Right renal pelvis (tissue), 4 donors: ENCODE measurements around the gene FSCN2. TPM values are rescaled to one million over a fixed set of nuclear protein-coding genes. Genes with fewer than 3 reads are reported as not detected.
"Not testable (repeated sequence)": the region's sequence is repeated elsewhere in the genome, so short reads cannot be mapped to it uniquely, and the experiment has no call there.

Experiments
- DNase-seq, 4 donors: peaks; one replicate each; pipeline ENCODE4 v3.0.0-alpha.2; 2013; ENCODE audit warnings: low read depth in 4 of 4, low spot score in 3 of 4, missing footprints in 1 of 4
- polyA plus RNA-seq, 4 donors: library from polyadenylated mRNA; unstranded; fragments of 120-200 nt; gene quantifications; one replicate each; pipeline ENCODE4 v1.2.1, GENCODE V29; 2013; ENCODE audit not compliant: insufficient read length in 4 of 4

Gene FSCN2
- polyA plus RNA-seq, 4 donors: 1.1 to 2.3 (median 1.6) TPM

GRCh38 chr17:81524039-81524864, 3.9 kb upstream of the FSCN2 start:
- no peak for DNase-seq

GRCh38 chr17:81524865-81525159, 3.4 kb upstream of the FSCN2 start:
- no peak for DNase-seq

DNA sequence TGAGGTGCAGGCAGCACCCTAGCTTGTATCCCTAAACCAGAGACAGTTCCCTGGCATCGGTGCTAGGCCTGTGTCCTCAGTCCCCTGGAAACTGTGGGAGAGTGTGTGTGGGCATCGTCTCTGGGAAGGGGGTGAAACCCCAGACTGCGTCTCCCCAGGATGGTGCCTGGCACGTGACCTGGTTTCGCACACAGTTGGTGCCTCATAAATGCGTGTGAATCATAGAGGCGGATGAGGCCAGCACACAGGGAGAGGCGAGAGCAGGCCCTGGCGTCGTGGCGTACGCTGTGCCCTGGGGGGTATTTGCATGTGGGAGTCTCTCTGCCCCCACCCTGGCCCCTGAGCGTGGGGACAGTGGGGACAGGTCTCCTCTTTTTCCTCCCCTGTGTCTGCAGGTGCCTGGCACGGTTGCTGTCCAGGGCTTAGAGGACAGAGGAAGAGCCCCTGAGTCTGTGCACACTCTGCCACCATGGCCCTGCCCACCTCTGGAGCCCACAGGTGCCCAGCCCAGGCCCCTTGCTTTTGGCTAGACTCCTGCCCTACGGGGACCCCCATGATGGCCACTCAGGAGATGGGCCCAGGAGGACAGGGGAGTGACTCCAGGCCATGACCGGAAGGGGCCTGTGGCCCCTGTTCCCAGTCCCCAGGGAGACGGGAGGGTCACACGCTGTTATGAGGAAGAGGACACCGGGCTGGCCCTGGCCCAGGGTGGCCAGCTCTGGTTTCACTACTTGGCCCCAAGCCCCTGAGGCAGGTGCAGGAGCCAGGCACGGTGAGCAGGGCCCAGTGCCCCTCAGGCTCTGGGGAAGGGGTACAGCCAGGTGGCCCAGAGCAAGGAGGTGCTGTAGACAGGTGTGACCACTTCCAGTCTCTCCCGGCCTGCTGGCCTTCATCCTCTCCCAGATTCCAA, 1.3 kb upstream of the FSCN2 start:
- no peak for DNase-seq

GRCh38 chr17:81528384-81528650, 140 bp downstream of the FSCN2 start:
- DNase-seq: no peak

- no peak for DNase-seq
These were observed 667 bp downstream of the FSCN2 start for GRCh38 chr17:81528651-81529436.

GRCh38 chr17:81529437-81529803, 1.2 kb downstream of the FSCN2 start:
- DNase-seq: no peak

GRCh38 chr17:81531013-81531412, 2.8 kb downstream of the FSCN2 start:
- DNase-seq: not testable (repeated sequence)

- DNase-seq: not testable (repeated sequence)
These were observed 3.8 kb downstream of the FSCN2 start for GRCh38 chr17:81531998-81532404.

DNA sequence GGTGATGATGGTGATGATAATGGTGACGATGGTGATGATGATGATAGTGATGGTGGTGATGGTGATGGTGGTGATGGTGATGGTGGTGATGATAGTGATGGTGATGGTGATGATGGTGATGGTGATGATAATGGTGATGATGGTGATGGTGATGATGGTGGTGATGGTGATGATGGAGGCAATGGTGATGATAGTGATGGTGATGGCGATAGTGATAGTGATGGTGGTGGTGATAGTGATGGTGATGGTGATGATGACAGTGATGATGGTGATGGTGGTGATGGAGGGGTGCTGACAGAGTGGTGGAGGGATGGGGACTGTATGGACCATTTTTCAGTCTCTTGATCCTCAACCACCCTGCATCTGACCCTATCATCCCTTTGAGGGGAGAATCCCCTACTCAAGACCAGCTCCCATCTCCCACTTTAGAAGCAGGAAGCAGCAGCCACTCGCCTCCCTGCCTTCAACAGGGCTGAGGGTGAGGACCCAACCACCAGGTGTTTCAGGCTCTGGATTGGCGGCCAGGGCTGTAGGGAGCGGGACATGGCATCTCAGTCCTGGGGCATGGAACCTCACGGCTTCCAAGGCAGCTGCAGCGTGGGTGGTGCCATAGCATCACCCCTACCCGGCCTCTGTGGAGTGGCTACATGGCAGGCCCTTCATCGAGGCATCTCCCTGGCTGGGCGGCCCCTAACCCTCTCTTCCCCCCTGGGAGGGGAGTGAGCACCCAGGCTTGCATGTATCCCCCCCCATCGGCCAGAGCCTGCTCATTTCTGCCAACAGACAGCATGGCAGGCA, 4.5 kb downstream of the FSCN2 start:
- no peak for DNase-seq

- DNase-seq: no peak
These were observed 5.4 kb downstream of the FSCN2 start for GRCh38 chr17:81533339-81534141.

- no peak for DNase-seq
These were observed 6.2 kb downstream of the FSCN2 start for GRCh38 chr17:81534157-81535006.

DNA sequence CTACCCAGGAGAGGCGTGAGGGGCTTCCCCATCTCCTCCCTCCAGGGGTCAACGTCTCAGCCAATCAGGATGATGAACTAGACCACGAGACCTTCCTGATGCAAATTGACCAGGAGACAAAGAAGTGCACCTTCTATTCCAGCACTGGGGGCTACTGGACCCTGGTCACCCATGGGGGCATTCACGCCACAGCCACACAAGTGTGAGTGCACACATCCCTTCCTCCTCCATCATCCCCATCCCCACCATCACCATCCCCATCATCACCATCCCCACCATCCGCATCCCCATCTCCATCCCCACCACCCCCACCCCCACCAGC, 6.8 kb downstream of the FSCN2 start:
- DNase-seq: no peak

DNA sequence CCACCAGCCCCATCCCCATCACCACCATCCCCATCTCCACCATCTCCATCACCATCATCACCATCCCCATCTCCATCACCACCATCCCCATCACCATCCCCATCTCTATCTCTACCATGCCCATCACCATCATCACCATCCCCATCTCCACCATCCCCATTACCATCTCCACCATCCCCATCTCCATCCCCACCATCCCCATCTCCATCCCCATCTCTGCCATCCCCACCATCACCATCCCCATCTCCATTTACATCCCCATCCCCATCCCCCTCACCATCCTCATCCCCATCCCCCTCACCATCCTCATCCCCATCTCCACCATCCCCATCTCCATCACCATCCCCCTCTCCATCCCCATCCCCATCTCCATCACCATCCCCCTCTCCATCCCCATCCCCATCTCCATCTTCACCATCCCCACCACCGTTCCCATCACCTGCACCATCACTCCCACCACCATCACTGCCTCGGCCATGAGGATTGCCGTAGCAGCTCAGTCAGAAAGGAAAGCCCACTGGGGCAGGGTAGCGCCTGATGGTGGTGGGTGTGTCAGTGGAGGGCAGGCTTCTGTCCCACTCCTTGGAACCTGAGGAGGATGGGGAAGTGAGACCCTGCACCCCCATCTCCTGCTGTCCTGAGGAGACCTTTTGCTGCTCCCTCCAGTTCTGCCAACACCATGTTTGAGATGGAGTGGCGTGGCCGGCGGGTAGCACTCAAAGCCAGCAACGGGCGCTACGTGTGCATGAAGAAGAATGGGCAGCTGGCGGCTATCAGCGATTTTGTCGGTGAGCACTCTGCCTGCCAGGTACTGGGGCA, 7.5 kb downstream of the FSCN2 start:
- DNase-seq: no peak

GRCh38 chr17:81536299-81537290, 8.4 kb downstream of the FSCN2 start:
- DNase-seq: no peak

DNA sequence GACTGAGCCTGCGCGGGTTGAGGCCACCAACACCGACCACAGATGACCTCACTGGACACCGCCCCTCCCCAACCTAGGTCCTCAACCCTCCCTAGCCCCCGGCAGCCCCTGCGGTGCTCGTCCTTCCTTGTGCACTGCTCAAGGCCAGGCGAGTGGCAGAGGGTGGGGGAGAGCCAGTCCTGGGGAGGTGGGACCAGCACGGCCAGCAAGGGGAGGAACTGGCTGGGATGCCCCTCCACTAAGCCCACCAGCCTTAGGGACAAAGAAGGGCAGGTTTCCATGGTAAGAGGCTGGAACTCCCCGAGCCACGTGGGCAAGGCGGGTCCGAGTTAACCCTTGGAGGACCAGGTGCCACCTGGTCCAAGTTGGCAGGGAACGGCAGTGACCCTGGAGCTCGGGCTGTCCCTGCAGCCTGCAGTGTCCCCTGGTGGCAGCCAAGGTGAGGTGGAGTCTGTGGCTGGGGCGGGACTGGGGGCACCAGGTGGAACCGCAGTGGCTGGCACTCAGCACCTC, 9.2 kb downstream of the FSCN2 start:
- DNase-seq: no peak

GRCh38 chr17:81537856-81538555, 9.8 kb downstream of the FSCN2 start:
- no peak for DNase-seq
